K562 (cell line): ENCODE results near the gene GCH1. TPM values are rescaled to one million over a fixed set of nuclear protein-coding genes. Genes with fewer than 3 reads are reported as not detected.
A peak's percentile ranks its signal among the peaks of the same experiment; 100 is the strongest.

Experiments
- ATF1 ChIP-seq, 2 experiments: fragments of 450-650 bp in 1 of 2; IDR thresholded peaks; 2 replicates each; pipeline ENCODE4 v1.6.1; 2016; ENCODE audit warnings: missing compliant biosample characterization in 1 of 2, missing genetic modification characterization in 1 of 2
- CBFA2T3 ChIP-seq: fragments of 450-650 bp; IDR thresholded peaks from 2 replicates; pipeline ENCODE4 v1.6.1; 2017
- CREB1 ChIP-seq, 2 experiments: sonication (generic) in 1 of 2; formaldehyde crosslinking in 1 of 2; IDR thresholded peaks; 2 replicates each; pipeline versions ENCODE4 v1.6.1 to v1.8.0; 2012 to 2022; ENCODE audit warnings: inconsistent platforms in 1 of 2, mild to moderate bottlenecking in 1 of 2, missing genetic modification reagents in 1 of 2, moderate library complexity in 1 of 2
- DDX20 ChIP-seq: fragments of 450-650 bp; IDR thresholded peaks from 2 replicates; pipeline ENCODE4 v1.6.1; 2016; ENCODE audit warnings: missing genetic modification characterization, low read depth, mild to moderate bottlenecking, missing compliant biosample characterization, moderate library complexity
- EHMT2 ChIP-seq: fragments of 450-650 bp; IDR thresholded peaks from 2 replicates; pipeline ENCODE4 v1.6.1; 2018; ENCODE audit warnings: antibody characterized with exemption
- ESRRA ChIP-seq: fragments of 450-650 bp; IDR thresholded peaks from 2 replicates; pipeline ENCODE4 v1.6.1; 2014; ENCODE audit warnings: low read depth, mild to moderate bottlenecking, moderate library complexity, borderline replicate concordance
- HMGXB4 ChIP-seq: sonication (generic); formaldehyde crosslinking; IDR thresholded peaks from 2 replicates; pipeline ENCODE4 v1.8.1; 2023; ENCODE audit warnings: mild to moderate bottlenecking, missing genetic modification reagents
- HNRNPLL ChIP-seq: fragments of 200-400 bp; formaldehyde crosslinking; IDR thresholded peaks from 2 replicates; pipeline ENCODE4 v1.6.1; 2017; ENCODE audit warnings: low read length, low read depth, mild to moderate bottlenecking; ENCODE audit not compliant: poor library complexity, severe bottlenecking
- KDM5B ChIP-seq: fragments of 200-600 bp; sonication (generic); IDR thresholded peaks from 2 replicates; pipeline ENCODE4 v1.6.1; 2012; ENCODE audit warnings: low read depth, mild to moderate bottlenecking, moderate library complexity, low read length, control low read depth, inconsistent platforms; ENCODE audit not compliant: insufficient replicate concordance
- MAZ ChIP-seq, 2 experiments: fragments of 450-650 bp in 1 of 2; sonication (generic) in 1 of 2; formaldehyde crosslinking; IDR thresholded peaks in 1 of 2; conservative IDR thresholded peaks in 1 of 2; 2 replicates each; pipeline versions ENCODE4 v1.4.0 to v1.5.0; 2020; ENCODE audit warnings: mild to moderate bottlenecking in 1 of 2, missing genetic modification reagents in 1 of 2
- MED1 ChIP-seq: sonication (generic); formaldehyde crosslinking; IDR thresholded peaks from 2 replicates; pipeline ENCODE4 v1.8.1; 2023; ENCODE audit warnings: missing genetic modification reagents, borderline replicate concordance
- MYC ChIP-seq, 2 experiments: fragments of 250-450 bp in 1 of 2; sonication (Bioruptor Pico) in 1 of 2; IDR thresholded peaks; 2 replicates each; pipeline versions ENCODE4 v1.5.1 to v1.6.1; 2012 to 2021; ENCODE audit warnings: low read depth in 2 of 2, borderline replicate concordance in 1 of 2, improper control_type of control experiment in 1 of 2, low read length in 1 of 2, mild to moderate bottlenecking in 1 of 2, moderate library complexity in 1 of 2
- NR2C1 ChIP-seq, 2 experiments: fragments of 450-650 bp; IDR thresholded peaks; 2 replicates each; pipeline ENCODE4 v1.6.1; 2017; ENCODE audit warnings: mild to moderate bottlenecking in 2 of 2, antibody characterized with exemption in 1 of 2, inconsistent platforms in 1 of 2, missing compliant biosample characterization in 1 of 2, missing genetic modification characterization in 1 of 2
- TFAP4 ChIP-seq: sonication (generic); formaldehyde crosslinking; IDR thresholded peaks from 2 replicates; pipeline ENCODE4 v1.8.0; 2022; ENCODE audit warnings: missing genetic modification reagents, mild to moderate bottlenecking, moderate library complexity, borderline replicate concordance
- ZEB2 ChIP-seq: fragments of 450-650 bp; IDR thresholded peaks from 2 replicates; pipeline ENCODE4 v1.6.1; 2016
- ZNF121 ChIP-seq: sonication (generic); formaldehyde crosslinking; conservative IDR thresholded peaks from 2 replicates; pipeline ENCODE4 v1.8.0; 2022; ENCODE audit warnings: missing genetic modification reagents
- ZNF224 ChIP-seq: sonication (generic); formaldehyde crosslinking; IDR thresholded peaks from 2 replicates; pipeline ENCODE4 v1.8.0; 2022; ENCODE audit warnings: mild to moderate bottlenecking, missing genetic modification reagents
- ZNF277 ChIP-seq: fragments of 250-450 bp; sonication (Bioruptor Pico); IDR thresholded peaks from 2 replicates; pipeline ENCODE4 v1.8.0; 2022; ENCODE audit warnings: inconsistent platforms, mild to moderate bottlenecking, moderate library complexity, borderline replicate concordance
- ZNF445 ChIP-seq: fragments of 250-450 bp; sonication (Bioruptor Pico); IDR thresholded peaks from 2 replicates; pipeline ENCODE4 v1.4.0; 2020; ENCODE audit warnings: low read depth, mild to moderate bottlenecking, moderate library complexity
- polyA plus RNA-seq, 8 experiments: library from polyadenylated mRNA; depleted of rRNA in 4 of 8; stranded (reverse) in 5 of 8; unstranded in 3 of 8; fragments of >200 nt; fragmentation: Nextera tagmentation in 2 of 8; fragmentation: Illumina TruSeq in 1 of 8; extraction: Ambion mirVana in 2 of 8; extraction: Trizol in 1 of 8; gene quantifications; 2 replicates each; pipeline versions ENCODE4 v1.2.1 to v1.2.3, GENCODE V29; 2011 to 2014; ENCODE audit warnings: inconsistent platforms in 1 of 8, missing spikeins in 1 of 8
- total RNA-seq, 7 experiments: library from RNA; depleted of rRNA in 6 of 7; stranded (reverse); fragments of >200 nt in 6 of 7; fragmentation: Illumina TruSeq in 2 of 7; extraction: Trizol in 2 of 7; gene quantifications; 2 replicates each; pipeline versions ENCODE4 v1.2.1 to v1.2.3, GENCODE V29; 2011 to 2021; ENCODE audit warnings: low replicate concordance in 1 of 7

Gene GCH1
- total and polyA plus RNA-seq, 9 of the 15 experiments (the other 6 are each of a cell fraction or from before 2014, with no cell fraction given) = 3.9 to 13.1 (median 6.5) TPM

- TF ChIP-seq TFAP4 (peak; percentile 46; the same call in 1 of the 2 replicates), EHMT2 (no peak), ESRRA (0 out of 2 replicates have a peak, but pooled peaks have one; percentile 12), ZNF224 (CRISPR knock-in tag) (no peak), HNRNPLL (no peak), ZNF445 (no peak), CREB1 (IDR thresholded peaks at IDR 0.05) (0 out of 2 replicates have a peak, but pooled peaks have one; percentile 38), CREB1 (CRISPR knock-in tag; IDR thresholded peaks at IDR 0.05) (0 out of 2 replicates have a peak, but pooled peaks have one; percentile 29), MYC (IDR thresholded peaks at IDR 0.05; ENCODE audit: low read depth, low read length) (0 out of 2 replicates have a peak, but pooled peaks have one; percentile 18), MYC (CRISPR knock-in tag; IDR thresholded peaks at IDR 0.05; ENCODE audit: borderline replicate concordance, low read depth) (no peak), ZEB2 (0 out of 2 replicates have a peak, but pooled peaks have one; percentile 8), NR2C1 (IDR thresholded peaks at IDR 0.05) (peak; percentile 71; the same call in 1 of the 2 replicates), NR2C1 (tag; IDR thresholded peaks at IDR 0.05) (0 out of 2 replicates have a peak, but pooled peaks have one; percentile 56), DDX20 (tag) (no peak), ZNF121 (CRISPR knock-in tag) (no peak), ZNF277 (CRISPR knock-in tag) (no peak), MAZ (CRISPR knock-in tag; conservative IDR thresholded peaks at IDR 0.05 in 1 of 2, IDR thresholded peaks at IDR 0.05 in 1 of 2) (peak; percentile 59 to 61; a peak in 3 of 4 replicates), HMGXB4 (CRISPR knock-in tag) (no peak), ATF1 (CRISPR knock-in tag; IDR thresholded peaks at IDR 0.05) (no peak), ATF1 (tag; IDR thresholded peaks at IDR 0.05) (peak; percentile 90), CBFA2T3 (no peak), MED1 (CRISPR knock-in tag) (no peak), KDM5B (peak; percentile 88)
These were observed at the start of gene GCH1 (continued) for GRCh38 chr14:54902521-54903420.
